Measurements from ENCODE around the gene TENT4A. TPM values are rescaled to one million over a fixed set of nuclear protein-coding genes. Genes with fewer than 3 reads are reported as not detected.
A peak's percentile ranks its signal among the peaks of the same experiment; 100 is the strongest.
"Not testable (repeated sequence)": the region's sequence is repeated elsewhere in the genome, so short reads cannot be mapped to it uniquely, and the experiment has no call there.

Gene TENT4A
- 10 to 100 TPM; 25.5 to 32.7 TPM for total RNA-seq
- 28.5 TPM for polyA plus RNA-seq (2013, experiment 1 of 2)
- polyA plus RNA-seq (2013, experiment 2 of 2): 31.3 TPM
- long read RNA-seq, experiment 1, partial matches to known transcripts: 2 of 6 reads
- long read RNA-seq, experiment 1, other reads (novel, unspliced or antisense): 4 of 6 reads
- long read RNA-seq, experiment 2, full-length matches to known transcripts: 12 of 28 reads
- long read RNA-seq, experiment 2, partial matches to known transcripts: 2 of 28 reads
- long read RNA-seq, experiment 2, other reads (novel, unspliced or antisense): 14 of 28 reads
- long read RNA-seq, experiment 3, full-length matches to known transcripts: 2 of 8 reads
- long read RNA-seq, experiment 3, partial matches to known transcripts: 4 of 8 reads
- long read RNA-seq, experiment 3, other reads (novel, unspliced or antisense): 2 of 8 reads
- long read RNA-seq, experiment 4, partial matches to known transcripts: 1 of 1 reads
- long read RNA-seq, experiment 4, other reads (novel, unspliced or antisense): 0 of 1 reads

DNA sequence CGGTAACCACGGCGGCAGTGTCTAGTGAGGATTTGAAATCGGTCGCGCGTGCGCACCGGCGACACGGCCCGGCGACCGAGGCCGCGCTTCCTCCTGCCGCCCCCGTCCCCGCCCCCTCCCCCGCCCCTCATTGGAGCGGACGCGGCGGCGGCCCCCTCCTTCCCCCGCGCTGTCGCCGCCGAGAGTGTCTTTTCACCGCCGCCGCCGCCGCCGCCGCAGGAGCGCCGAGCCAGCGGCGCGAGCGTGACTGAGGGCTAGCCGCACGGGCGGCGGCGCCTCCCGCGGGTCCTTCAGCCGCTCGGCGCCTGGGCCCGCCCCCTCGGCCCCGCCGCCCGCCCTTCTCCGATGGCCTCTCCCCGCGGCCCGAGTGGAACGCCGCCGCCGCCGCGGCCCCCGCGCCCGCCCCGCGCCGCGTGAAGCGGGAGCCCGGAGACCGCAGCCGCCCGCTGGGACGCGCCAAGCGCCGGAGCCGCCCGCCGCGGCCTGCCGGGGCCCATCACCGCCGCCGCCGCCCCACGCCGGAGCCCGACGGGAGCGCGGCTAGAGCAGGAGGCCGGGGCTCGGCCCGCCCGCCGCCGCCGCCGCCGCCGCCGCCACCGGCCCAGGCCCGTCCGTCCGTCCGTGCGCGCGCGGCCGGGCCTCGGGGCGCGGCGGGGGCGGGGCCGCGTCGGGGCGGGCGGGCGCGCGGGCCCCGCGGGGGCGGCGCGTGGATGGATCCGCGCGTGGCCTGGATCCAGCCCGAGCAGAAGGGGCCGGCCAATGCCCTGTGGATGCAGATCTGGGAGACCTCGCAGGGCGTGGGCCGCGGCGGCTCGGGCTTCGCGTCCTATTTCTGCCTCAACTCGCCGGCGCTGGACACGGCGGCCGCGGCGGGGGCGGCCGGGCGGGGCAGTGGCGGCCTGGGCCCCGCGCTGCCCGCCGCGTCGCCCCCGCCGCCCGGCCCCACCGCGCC is at the start of gene TENT4A:
Gene TENT4A (plus strand): TSS at position 159 of the 952 bp plus-strand sequence. CDS start 552 bp downstream, at position 711.
- DNase-seq: no peak
- no peak for TF ChIP-seq CTCF (conservative IDR thresholded peaks at IDR 0.05)
- WGBS, 2 experiments (ENCODE audit: insufficient coverage in 1 of 2, insufficient read length in 1 of 2): 0% methylated on average over 14 to 167 of the region's 174 CpGs

DNA sequence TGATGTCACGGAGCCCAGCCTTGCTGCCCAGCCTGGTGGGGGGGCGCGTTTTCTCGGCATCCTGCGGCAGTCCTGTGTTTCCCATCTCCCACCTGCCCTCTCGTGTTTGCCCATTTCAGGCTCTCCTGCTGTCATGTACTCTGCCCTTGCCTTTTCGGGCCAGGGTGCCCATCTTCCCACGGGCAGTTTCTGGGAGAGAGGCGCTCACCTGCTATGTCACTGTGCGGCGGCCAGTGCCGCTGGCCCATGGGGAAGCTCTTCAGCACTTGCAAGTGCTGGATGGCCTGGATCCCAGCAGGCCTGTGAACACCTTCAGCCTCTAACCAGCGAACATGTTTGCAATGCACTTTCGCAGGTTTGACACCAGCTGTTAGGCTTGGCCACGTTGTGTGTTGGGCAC is 46.5 kb upstream of the TENT4A start:
- TF ChIP-seq CTCF (conservative IDR thresholded peaks at IDR 0.05): no peak
- Mint-ChIP-seq H3K4me1 (no peaks in the 10 kb centered on the region), H3K27me3 (ENCODE audit: insufficient read depth) (no peaks in the 10 kb centered on the region), H3K4me3 (no peak overlapping the region), H3K9me3 (no peaks in the 10 kb centered on the region), H3K36me3 (ENCODE audit: low read depth) (peaks cover 31% of the 10 kb centered on the region), H3K27ac (no peak overlapping the region)
- DNase-seq: no peak
- H3K27me3 ChIP-seq (ENCODE audit: control insufficient read depth, insufficient read depth, low read length, poor library complexity, severe bottlenecking): no peaks in the 10 kb centered on the region
- 95 to 100% methylated on average over 11 to 15 of the region's 15 CpGs for WGBS, 2 experiments (ENCODE audit: insufficient coverage in 1 of 2, insufficient read length in 1 of 2)
- H3K27ac ChIP-seq (ENCODE audit: low read depth, low read length): no peak overlapping the region
- no peaks in the 10 kb centered on the region for H3K4me1 ChIP-seq (ENCODE audit: control insufficient read depth, insufficient read depth, low read length)
- H3K4me3 ChIP-seq (ENCODE audit: low read length): no peak overlapping the region
- H3K36me3 ChIP-seq (ENCODE audit: control insufficient read depth, insufficient read depth, low read length): peaks cover 5% of the 10 kb centered on the region
- no peaks in the 10 kb centered on the region for H3K9me3 ChIP-seq (ENCODE audit: control insufficient read depth, low read length)
- H3K9ac ChIP-seq (ENCODE audit: extremely low read depth, low read length, poor library complexity, severe bottlenecking): no peak overlapping the region

More for the DNA sequence above, at the start of gene TENT4A:
- H3K27ac Mint-ChIP-seq: peak within 1 kb of the TSS; percentile 89
- Histone ChIP-seq H3K9ac (ENCODE audit: extremely low read depth, low read length, poor library complexity, severe bottlenecking) (peak within 1 kb of the TSS; percentile 51), H3K27ac (ENCODE audit: low read depth, low read length) (peak within 1 kb of the TSS; percentile 94), H3K4me1 (ENCODE audit: control insufficient read depth, insufficient read depth, low read length) (peaks cover 6% of the 10 kb centered on the region), H3K36me3 (ENCODE audit: control insufficient read depth, insufficient read depth, low read length) (peaks cover 10% of the 10 kb centered on the region), H3K4me3 (ENCODE audit: low read length) (peak within 1 kb of the TSS; percentile 90), H3K27me3 (ENCODE audit: control insufficient read depth, insufficient read depth, low read length, poor library complexity, severe bottlenecking) (no peaks in the 10 kb centered on the region), H3K9me3 (ENCODE audit: control insufficient read depth, low read length) (no peaks in the 10 kb centered on the region)
- peak within 1 kb of the TSS; percentile 73 for H3K4me3 Mint-ChIP-seq
- H3K4me1 Mint-ChIP-seq: peaks cover 24% of the 10 kb centered on the region
- H3K36me3 Mint-ChIP-seq (ENCODE audit: low read depth): no peaks in the 10 kb centered on the region
- H3K9me3 Mint-ChIP-seq: no peaks in the 10 kb centered on the region
- peaks cover 19% of the 10 kb centered on the region for H3K27me3 Mint-ChIP-seq (ENCODE audit: insufficient read depth)

DNA sequence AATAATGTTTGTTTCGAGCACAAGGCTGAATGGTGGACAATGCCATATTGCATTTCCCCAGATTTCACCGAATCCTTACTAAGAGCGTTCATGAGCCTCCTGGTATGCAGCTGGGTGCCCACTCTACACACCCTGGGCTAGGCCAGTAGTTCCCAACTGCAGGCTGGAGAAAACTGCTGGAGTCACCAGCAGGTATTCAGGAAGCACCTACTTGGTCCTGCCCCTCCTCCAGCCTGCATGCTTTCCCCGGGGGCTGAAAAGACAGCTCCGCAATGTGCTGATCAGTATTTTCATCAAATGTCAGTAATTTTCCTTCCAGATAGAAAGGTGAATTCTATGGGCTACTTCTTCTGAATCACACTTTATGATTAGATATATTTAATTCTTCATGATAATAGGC is 45.6 kb upstream of the TENT4A start:
- no peak for TF ChIP-seq CTCF (conservative IDR thresholded peaks at IDR 0.05)
- Histone ChIP-seq H3K4me3 (ENCODE audit: low read length) (no peak overlapping the region), H3K9me3 (ENCODE audit: control insufficient read depth, low read length) (peaks cover 2% of the 10 kb centered on the region), H3K4me1 (ENCODE audit: control insufficient read depth, insufficient read depth, low read length) (no peaks in the 10 kb centered on the region), H3K9ac (ENCODE audit: extremely low read depth, low read length, poor library complexity, severe bottlenecking) (no peak overlapping the region), H3K36me3 (ENCODE audit: control insufficient read depth, insufficient read depth, low read length) (peaks cover 5% of the 10 kb centered on the region), H3K27me3 (ENCODE audit: control insufficient read depth, insufficient read depth, low read length, poor library complexity, severe bottlenecking) (no peaks in the 10 kb centered on the region), H3K27ac (ENCODE audit: low read depth, low read length) (no peak overlapping the region)
- H3K36me3 Mint-ChIP-seq (ENCODE audit: low read depth): peaks cover 35% of the 10 kb centered on the region
- H3K27me3 Mint-ChIP-seq (ENCODE audit: insufficient read depth): no peaks in the 10 kb centered on the region
- no peaks in the 10 kb centered on the region for H3K4me1 Mint-ChIP-seq
- H3K9me3 Mint-ChIP-seq: no peaks in the 10 kb centered on the region
- no peak for DNase-seq
- H3K4me3 Mint-ChIP-seq: no peak overlapping the region
- 95 to 100% methylated on average over 2 to 5 of the region's 5 CpGs for WGBS, 2 experiments (ENCODE audit: insufficient coverage in 1 of 2, insufficient read length in 1 of 2)
- H3K27ac Mint-ChIP-seq: no peak overlapping the region

GRCh38 chr5:6668717-6669116 is 44.5 kb upstream of the TENT4A start:
- Histone ChIP-seq H3K36me3 (ENCODE audit: control insufficient read depth, insufficient read depth, low read length) (peaks cover 12% of the 10 kb centered on the region), H3K9me3 (ENCODE audit: control insufficient read depth, low read length) (peaks cover 11% of the 10 kb centered on the region)
- H3K9me3 Mint-ChIP-seq; H3K9ac ChIP-seq (ENCODE audit: extremely low read depth, low read length, poor library complexity, severe bottlenecking); H3K4me1 Mint-ChIP-seq; H3K27ac Mint-ChIP-seq; DNase-seq; H3K4me1 ChIP-seq (ENCODE audit: control insufficient read depth, insufficient read depth, low read length); H3K27ac ChIP-seq (ENCODE audit: low read depth, low read length); H3K27me3 Mint-ChIP-seq (ENCODE audit: insufficient read depth); H3K4me3 Mint-ChIP-seq; H3K27me3 ChIP-seq (ENCODE audit: control insufficient read depth, insufficient read depth, low read length, poor library complexity, severe bottlenecking); H3K4me3 ChIP-seq (ENCODE audit: low read length): not testable (repeated sequence)
- peaks cover 44% of the 10 kb centered on the region for H3K36me3 Mint-ChIP-seq (ENCODE audit: low read depth)
- WGBS, 2 experiments (ENCODE audit: insufficient coverage in 1 of 2, insufficient read length in 1 of 2): 67 to 91% methylated on average over 3 to 9 of the region's 9 CpGs
